H1 (cell line): Measurements from ENCODE around the gene DRD1. TPM values are rescaled to one million over a fixed set of nuclear protein-coding genes. Genes with fewer than 3 reads are reported as not detected.

Experiments used
- CTCF ChIA-PET: fragments of 300-600 bp; sonication (Branson Sonifier 250); formaldehyde crosslinking; loops from one replicate; lab custom pipeline; 2021; ENCODE audit not compliant: partially characterized antibody; lab: Charles Lee
- POLR2A ChIA-PET: fragments of 300-600 bp; sonication (Branson Sonifier 250); formaldehyde crosslinking; loops from one replicate; lab custom pipeline; 2021; ENCODE audit warnings: inconsistent platforms; ENCODE audit not compliant: partially characterized antibody; lab: Charles Lee
- DNase-seq, 2 experiments: peaks; one replicate each; pipeline versions ENCODE4 v3.0.0 to v3.0.0-alpha.2; 2010 to 2022; ENCODE audit warnings: low spot score in 2 of 2, low read depth in 1 of 2, mixed read lengths in 1 of 2
- FAIRE-seq: peaks from 2 replicates; lab custom pipeline; 2011; peaks lifted over from hg19 to GRCh38; lab: Jason Lieb, UNC
- H2AFZ ChIP-seq: 2 replicates; pipeline ENCODE4 v1.8.1; 2012; ENCODE audit warnings: low read length, inconsistent platforms
- H2AK5ac ChIP-seq: 2 replicates; pipeline ENCODE4 v1.6.1; 2013; ENCODE audit warnings: low read depth, low read length
- H2BK120ac ChIP-seq: replicated peaks from 2 replicates; pipeline ENCODE3; 2013; ENCODE audit warnings: low read depth, low read length, inconsistent platforms
- H2BK12ac ChIP-seq: 2 replicates; pipeline ENCODE4 v1.6.1; 2013; ENCODE audit warnings: low read depth, low read length
- H2BK15ac ChIP-seq: 2 replicates; pipeline ENCODE4 v1.6.1; 2013; ENCODE audit warnings: low read length
- H2BK20ac ChIP-seq: 2 replicates; pipeline ENCODE4 v1.6.1; 2013; ENCODE audit warnings: low read length
- H2BK5ac ChIP-seq: 2 replicates; pipeline ENCODE4 v1.6.1; 2013; ENCODE audit warnings: low read depth, low read length
- H3K14ac ChIP-seq: 2 replicates; pipeline ENCODE4 v1.6.1; 2013; ENCODE audit warnings: inconsistent platforms; ENCODE audit not compliant: insufficient read length
- H3K18ac ChIP-seq: 2 replicates; pipeline ENCODE4 v1.6.1; 2013; ENCODE audit warnings: low read length; ENCODE audit errors: extremely low read depth
- H3K23ac ChIP-seq: 2 replicates; pipeline ENCODE4 v1.6.1; 2013; ENCODE audit warnings: inconsistent platforms; ENCODE audit not compliant: insufficient read length
- H3K23me2 ChIP-seq: 2 replicates; pipeline ENCODE4 v1.6.1; 2013; ENCODE audit warnings: low read depth, low read length
- H3K27ac ChIP-seq: 2 replicates; pipeline ENCODE4 v1.6.1; 2011; ENCODE audit warnings: low read depth, low read length, inconsistent platforms
- H3K27me3 ChIP-seq, 4 experiments: replicated peaks in 1 of 4; 1 replicate in 1 of 4; 2 replicates in 3 of 4; pipeline versions ENCODE4 v1.6.1 to v1.8.1; 2011 to 2013; ENCODE audit warnings: low read length in 3 of 4, mild to moderate bottlenecking in 3 of 4, inconsistent platforms in 2 of 4, mixed read lengths in 2 of 4, moderate library complexity in 1 of 4; ENCODE audit not compliant: control insufficient read depth in 3 of 4, insufficient read depth in 3 of 4; ENCODE audit errors: extremely low read depth in 1 of 4
- H3K36me3 ChIP-seq, 4 experiments: 2 replicates each; pipeline versions ENCODE4 v1.6.1 to v1.8.1; 2011 to 2013; ENCODE audit warnings: mild to moderate bottlenecking in 4 of 4, low read length in 3 of 4, moderate library complexity in 2 of 4, control low read depth in 1 of 4, inconsistent platforms in 1 of 4; ENCODE audit not compliant: insufficient read depth in 4 of 4, control insufficient read depth in 2 of 4
- H3K4ac ChIP-seq: replicated peaks from 2 replicates; pipeline ENCODE3; 2013; ENCODE audit warnings: low read length, low read depth, mixed read lengths, inconsistent platforms; ENCODE audit not compliant: insufficient read length
- H3K4me1 ChIP-seq, 4 experiments: replicated peaks in 1 of 4; 1 replicate in 1 of 4; 2 replicates in 3 of 4; pipeline versions ENCODE4 v1.6.1 to v1.8.1; 2011 to 2013; ENCODE audit warnings: low read length in 3 of 4, inconsistent platforms in 2 of 4, mixed read lengths in 1 of 4; ENCODE audit not compliant: insufficient read depth in 4 of 4, control insufficient read depth in 3 of 4
- H3K4me2 ChIP-seq, 2 experiments: 2 replicates each; pipeline versions ENCODE4 v1.6.1 to v1.8.1; 2011 to 2013; ENCODE audit warnings: low read depth in 2 of 2, low read length in 2 of 2, control low read depth in 1 of 2, inconsistent platforms in 1 of 2, mild to moderate bottlenecking in 1 of 2; ENCODE audit not compliant: insufficient read depth in 1 of 2
- H3K4me3 ChIP-seq, 4 experiments: fragments of 200-600, 300-600 bp in 1 of 4; sonication (generic), shearing (Covaris generic), sonication (Bioruptor Twin) in 1 of 4; 2 replicates each; pipeline versions ENCODE4 v1.5.1 to v1.8.1; 2011 to 2016; ENCODE audit warnings: low read length in 4 of 4, low read depth in 3 of 4, control low read depth in 2 of 4, inconsistent platforms in 2 of 4, mild to moderate bottlenecking in 2 of 4, mixed read lengths in 1 of 4, moderate library complexity in 1 of 4; ENCODE audit not compliant: insufficient read depth in 2 of 4; ENCODE audit errors: extremely low read depth in 1 of 4
- H3K56ac ChIP-seq: replicated peaks from 2 replicates; pipeline ENCODE3; 2013; ENCODE audit warnings: low read depth, mild to moderate bottlenecking, mixed read lengths, low read length, inconsistent platforms; ENCODE audit not compliant: insufficient read length
- H3K79me1 ChIP-seq: 2 replicates; pipeline ENCODE4 v1.6.1; 2013; ENCODE audit warnings: low read depth, low read length, control low read depth
- H3K79me2 ChIP-seq, 2 experiments: 2 replicates each; pipeline versions ENCODE4 v1.6.1 to v1.8.1; 2012 to 2013; ENCODE audit warnings: low read length in 2 of 2, mild to moderate bottlenecking in 2 of 2, inconsistent platforms in 1 of 2; ENCODE audit not compliant: insufficient read depth in 2 of 2, control insufficient read depth in 1 of 2
- H3K9ac ChIP-seq, 4 experiments: replicated peaks in 1 of 4; 1 replicate in 1 of 4; 2 replicates in 3 of 4; pipeline versions ENCODE4 v1.6.1 to v1.8.1; 2011 to 2013; ENCODE audit warnings: low read depth in 3 of 4, low read length in 3 of 4, control low read depth in 2 of 4, mild to moderate bottlenecking in 2 of 4, moderate library complexity in 2 of 4, inconsistent platforms in 1 of 4; ENCODE audit errors: extremely low read depth in 1 of 4
- H3K9me3 ChIP-seq, 2 experiments: 2 replicates each; pipeline versions ENCODE4 v1.6.1 to v1.8.1; 2012 to 2013; ENCODE audit warnings: mild to moderate bottlenecking in 2 of 2, moderate library complexity in 2 of 2, control low read depth in 1 of 2, inconsistent platforms in 1 of 2, low read depth in 1 of 2, low read length in 1 of 2, mixed read lengths in 1 of 2; ENCODE audit not compliant: insufficient read depth in 2 of 2
- H4K20me1 ChIP-seq, 2 experiments: replicated peaks in 1 of 2; 2 replicates each; pipeline versions ENCODE3 to v1.8.1; 2011 to 2013; ENCODE audit warnings: inconsistent platforms in 2 of 2, low read length in 2 of 2, mild to moderate bottlenecking in 1 of 2; ENCODE audit not compliant: insufficient read depth in 2 of 2, control insufficient read depth in 1 of 2
- H4K5ac ChIP-seq: 2 replicates; pipeline ENCODE4 v1.6.1; 2013; ENCODE audit warnings: low read length, low read depth, mixed read lengths, inconsistent platforms; ENCODE audit not compliant: insufficient read length
- H4K8ac ChIP-seq: 2 replicates; pipeline ENCODE4 v1.8.0; 2013; ENCODE audit warnings: mild to moderate bottlenecking, moderate library complexity, low read length, inconsistent platforms; ENCODE audit not compliant: insufficient read depth; ENCODE audit errors: extremely low read depth
- H4K91ac ChIP-seq: replicated peaks from 2 replicates; pipeline ENCODE3; 2013; ENCODE audit warnings: low read length, mixed read lengths, inconsistent platforms; ENCODE audit not compliant: insufficient read length
- CBX5 ChIP-seq: fragments of 300-800, 300-1000 bp; sonication (generic); IDR thresholded peaks from 2 replicates; pipeline ENCODE4 v1.7.1; 2016; ENCODE audit warnings: antibody characterized with exemption, low read length, low read depth
- CBX8 ChIP-seq: fragments of 300-800, 300-1000 bp; sonication (generic); IDR thresholded peaks from 2 replicates; pipeline ENCODE4 v1.7.1; 2016; ENCODE audit warnings: low read depth, low read length, borderline replicate concordance
- CREB1 ChIP-seq: IDR thresholded peaks from 2 replicates; pipeline ENCODE4 v1.6.1; 2012; ENCODE audit warnings: inconsistent platforms
- EP300 ChIP-seq, 2 experiments: IDR thresholded peaks; 1 replicate in 1 of 2; 2 replicates in 1 of 2; pipeline ENCODE4 v1.6.1; 2011 to 2012; ENCODE audit warnings: low read depth in 2 of 2, low read length in 2 of 2, mild to moderate bottlenecking in 2 of 2, borderline replicate concordance in 1 of 2, inconsistent platforms in 1 of 2, moderate library complexity in 1 of 2
- GABPA ChIP-seq: IDR thresholded peaks from 2 replicates; pipeline ENCODE4 v1.6.1; 2011; ENCODE audit warnings: mild to moderate bottlenecking, low read length, moderate library complexity, borderline replicate concordance; ENCODE audit not compliant: insufficient read depth
- HDAC2 ChIP-seq, 2 experiments: fragments of 300-600 bp in 1 of 2; sonication (generic) in 1 of 2; IDR thresholded peaks; 2 replicates each; pipeline ENCODE4 v1.6.1; 2011 to 2012; ENCODE audit warnings: low read depth in 2 of 2, low read length in 2 of 2, mild to moderate bottlenecking in 2 of 2, moderate library complexity in 2 of 2, borderline replicate concordance in 1 of 2, inconsistent platforms in 1 of 2
- JUN ChIP-seq: IDR thresholded peaks from 2 replicates; pipeline ENCODE4 v1.6.1; 2011; ENCODE audit warnings: low read depth, mild to moderate bottlenecking, improper control_type of control experiment, low read length
- KDM1A ChIP-seq: fragments of 200-600, 300-600 bp; sonication (generic); IDR thresholded peaks from 2 replicates; pipeline ENCODE4 v1.7.1; 2016; ENCODE audit warnings: mild to moderate bottlenecking, low read length, borderline replicate concordance
- KDM5A ChIP-seq: fragments of 200-600 bp; IDR thresholded peaks from 2 replicates; pipeline ENCODE4 v1.7.1; 2012; ENCODE audit warnings: mild to moderate bottlenecking, low read length, inconsistent platforms, mixed read lengths
- PHF8 ChIP-seq: fragments of 200-600 bp; sonication (generic); conservative IDR thresholded peaks from 2 replicates; pipeline ENCODE4 v1.7.1; 2012; ENCODE audit warnings: low read depth, mild to moderate bottlenecking, inconsistent platforms, low read length, moderate library complexity
- TEAD4 ChIP-seq: IDR thresholded peaks from 2 replicates; pipeline ENCODE4 v1.6.1; 2012; ENCODE audit warnings: low read depth, low read length, inconsistent platforms, mixed read lengths
- YY1 ChIP-seq: IDR thresholded peaks from 2 replicates; pipeline ENCODE4 v1.6.1; 2011; ENCODE audit warnings: low read depth, mild to moderate bottlenecking, low read length
- WGBS, 2 experiments: shearing (Covaris generic) in 1 of 2; methylation state at CpG; one replicate each; pipeline versions ENCODE4 v1.1.6 to v1.1.7; 2013 to 2015; ENCODE audit warnings: low lambda C conversion rate in 2 of 2, mixed read lengths in 2 of 2, inconsistent platforms in 1 of 2, low coverage in 1 of 2, missing lambda C conversion rate in 1 of 2; ENCODE audit not compliant: insufficient replicate concordance in 2 of 2, insufficient coverage in 1 of 2, insufficient read length in 1 of 2; ENCODE audit errors: extremely low coverage in 1 of 2, missing lambda C conversion rate in 1 of 2; 5-methylcytosine and 5-hydroxymethylcytosine counted together
- polyA plus RNA-seq, 7 experiments: library from polyadenylated mRNA; depleted of rRNA in 3 of 7; stranded (reverse) in 5 of 7; unstranded in 2 of 7; fragments of >200 nt in 5 of 7; fragments of 200-250 nt in 2 of 7; gene quantifications; 1 replicate in 5 of 7; 2 replicates in 1 of 7; 4 replicates in 1 of 7; pipeline versions ENCODE4 v1.2.1 to v1.2.3, GENCODE V29; 2011 to 2013; ENCODE audit warnings: missing spikeins in 2 of 7, mixed read lengths in 2 of 7
- total RNA-seq: library from RNA; stranded (reverse); fragmentation: NEBNext Ultra II Directional; extraction: Animal tissue kit (Norgen Biotek cat#: 25700); gene quantifications from 2 replicates; pipeline ENCODE4 v1.2.1, GENCODE V29; 2021

DRD1 gene
- total and polyA plus RNA-seq, 2 of the 8 experiments (the other 6 are each of a cell fraction or from before 2014, with no cell fraction given) = 0.03 to 0.19 TPM

DNA sequence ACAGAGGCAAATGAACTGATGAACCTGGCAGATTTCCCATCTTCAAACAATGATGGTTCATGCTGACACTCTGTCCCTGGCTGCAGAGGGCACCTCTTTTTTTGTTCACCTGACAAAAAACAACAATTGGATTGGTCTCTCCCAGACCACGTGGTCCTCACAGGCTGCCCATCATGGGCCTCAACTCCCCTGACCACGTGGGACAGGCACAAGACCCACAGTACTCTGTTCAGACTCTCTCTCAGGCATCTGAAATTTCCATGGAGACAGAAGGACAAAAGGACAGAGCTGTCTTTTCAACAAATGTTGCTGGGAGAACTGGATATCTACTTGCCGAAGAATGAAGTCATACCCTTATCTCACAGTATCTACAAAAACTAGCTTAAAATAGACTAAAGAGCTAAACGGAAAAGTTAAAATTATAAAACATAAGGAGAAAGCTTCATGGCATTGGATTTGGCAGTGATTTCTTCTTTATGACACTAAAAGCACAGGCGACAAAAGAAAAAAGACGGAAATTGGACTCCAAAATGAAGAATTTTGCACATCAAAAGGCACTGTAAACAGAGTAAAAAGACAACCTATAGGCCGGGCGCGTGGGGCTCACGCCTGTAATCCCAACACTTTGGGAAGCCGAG lies 12.2 kb upstream of the DRD1 start:
- H2BK120ac ChIP-seq = no peak overlapping the region
- no peak overlapping the region for H2AK5ac ChIP-seq
- no peaks in the 10 kb centered on the region for H3K4me1 ChIP-seq
- no peak for DNase-seq
- no peak overlapping the region for H2BK15ac ChIP-seq
- H3K79me2 ChIP-seq = no peaks in the 10 kb centered on the region
- H4K5ac ChIP-seq = no peak overlapping the region
- no peaks in the 10 kb centered on the region for H3K9me3 ChIP-seq
- H2BK12ac ChIP-seq = no peak overlapping the region; the same call in 1 of the 2 replicates
- POLR2A ChIA-PET = no interaction called here
- H3K56ac ChIP-seq = no peak overlapping the region
- H4K8ac ChIP-seq = no peak overlapping the region
- no peak overlapping the region for H4K91ac ChIP-seq
- H3K9ac ChIP-seq = no peak overlapping the region
- no peak overlapping the region for H3K4me3 ChIP-seq
- H3K79me1 ChIP-seq = no peaks in the 10 kb centered on the region
- no peaks in the 10 kb centered on the region for H4K20me1 ChIP-seq
- H3K36me3 ChIP-seq = no peaks in the 10 kb centered on the region
- H2BK20ac ChIP-seq = no peak overlapping the region
- H3K27me3 ChIP-seq = no peaks in the 10 kb centered on the region
- no peak overlapping the region for H3K4me2 ChIP-seq
- no peak overlapping the region for H3K27ac ChIP-seq
- 93% methylated on average over 11 of the region's 11 CpGs; no CpG with 5 or more reads in 1 of the 2 experiments for WGBS, 2 experiments
- no peak overlapping the region for H2AFZ ChIP-seq
- FAIRE-seq = no peak
- no peak overlapping the region for H2BK5ac ChIP-seq
- no peak overlapping the region for H3K23ac ChIP-seq
- CTCF ChIA-PET = interaction anchor here (0.6 to 2.0 kb wide), 4 partner anchors 10 to 526 kb away, joined by 3 to 15 read pairs (median 3); no protein-coding TSS in a partner anchor
- H3K14ac ChIP-seq = no peak overlapping the region
- H3K23me2 ChIP-seq = no peaks in the 10 kb centered on the region
- H3K4ac ChIP-seq = no peak overlapping the region
- H3K18ac ChIP-seq = no peak overlapping the region
- TF ChIP-seq CBX5 (no peak), YY1 (no peak), JUN (no peak), TEAD4 (no peak), HDAC2 (IDR thresholded peaks at IDR 0.05; ENCODE audit: borderline replicate concordance in 1 of 2, low read depth in 2 of 2, low read length in 2 of 2) (no peak), PHF8 (no peak), KDM5A (no peak), KDM1A (no peak), EP300 (IDR thresholded peaks at IDR 0.05; ENCODE audit: borderline replicate concordance in 1 of 2, low read depth in 2 of 2, low read length in 2 of 2) (no peak), GABPA (no peak), CREB1 (no peak), CBX8 (no peak)
